ENCODE measurements around the gene POLDIP2. TPM values are rescaled to one million over a fixed set of nuclear protein-coding genes. Genes with fewer than 3 reads are reported as not detected.

POLDIP2 gene
- total and polyA plus RNA-seq, 2 of the 13 experiments (the other 11 are each of a cell fraction or from before 2014, with no cell fraction given), result 85.9 to 114 TPM

GRCh38 chr17:28370035-28370743, 12.9 kb upstream of the POLDIP2 start, which contains the start of gene VTN (continued):
- TF ChIP-seq STAT5B (CRISPR knock-in tag; IDR thresholded peaks at IDR 0.05), result peak; percentile 20; the same call in 1 of the 2 replicates
- TF ChIP-seq ELF4 (CRISPR knock-in tag; IDR thresholded peaks at IDR 0.05; ENCODE audit: borderline replicate concordance), result 0 out of 2 replicates have a peak, but pooled peaks have one; percentile 37
- TF ChIP-seq ZNF510 (CRISPR knock-in tag; IDR thresholded peaks at IDR 0.05; ENCODE audit: low read depth), result peak; percentile 81; the same call in 1 of the 2 replicates
- TF ChIP-seq NR3C1 (CRISPR knock-in tag; IDR thresholded peaks at IDR 0.05), result no peak
- TF ChIP-seq RFXAP (CRISPR knock-in tag; IDR thresholded peaks at IDR 0.05; ENCODE audit: borderline replicate concordance), result peak; percentile 50; the same call in 1 of the 2 replicates
- no peak for TF ChIP-seq SMYD3 (CRISPR knock-in tag; IDR thresholded peaks at IDR 0.05)
- TF ChIP-seq, protein P1, sequence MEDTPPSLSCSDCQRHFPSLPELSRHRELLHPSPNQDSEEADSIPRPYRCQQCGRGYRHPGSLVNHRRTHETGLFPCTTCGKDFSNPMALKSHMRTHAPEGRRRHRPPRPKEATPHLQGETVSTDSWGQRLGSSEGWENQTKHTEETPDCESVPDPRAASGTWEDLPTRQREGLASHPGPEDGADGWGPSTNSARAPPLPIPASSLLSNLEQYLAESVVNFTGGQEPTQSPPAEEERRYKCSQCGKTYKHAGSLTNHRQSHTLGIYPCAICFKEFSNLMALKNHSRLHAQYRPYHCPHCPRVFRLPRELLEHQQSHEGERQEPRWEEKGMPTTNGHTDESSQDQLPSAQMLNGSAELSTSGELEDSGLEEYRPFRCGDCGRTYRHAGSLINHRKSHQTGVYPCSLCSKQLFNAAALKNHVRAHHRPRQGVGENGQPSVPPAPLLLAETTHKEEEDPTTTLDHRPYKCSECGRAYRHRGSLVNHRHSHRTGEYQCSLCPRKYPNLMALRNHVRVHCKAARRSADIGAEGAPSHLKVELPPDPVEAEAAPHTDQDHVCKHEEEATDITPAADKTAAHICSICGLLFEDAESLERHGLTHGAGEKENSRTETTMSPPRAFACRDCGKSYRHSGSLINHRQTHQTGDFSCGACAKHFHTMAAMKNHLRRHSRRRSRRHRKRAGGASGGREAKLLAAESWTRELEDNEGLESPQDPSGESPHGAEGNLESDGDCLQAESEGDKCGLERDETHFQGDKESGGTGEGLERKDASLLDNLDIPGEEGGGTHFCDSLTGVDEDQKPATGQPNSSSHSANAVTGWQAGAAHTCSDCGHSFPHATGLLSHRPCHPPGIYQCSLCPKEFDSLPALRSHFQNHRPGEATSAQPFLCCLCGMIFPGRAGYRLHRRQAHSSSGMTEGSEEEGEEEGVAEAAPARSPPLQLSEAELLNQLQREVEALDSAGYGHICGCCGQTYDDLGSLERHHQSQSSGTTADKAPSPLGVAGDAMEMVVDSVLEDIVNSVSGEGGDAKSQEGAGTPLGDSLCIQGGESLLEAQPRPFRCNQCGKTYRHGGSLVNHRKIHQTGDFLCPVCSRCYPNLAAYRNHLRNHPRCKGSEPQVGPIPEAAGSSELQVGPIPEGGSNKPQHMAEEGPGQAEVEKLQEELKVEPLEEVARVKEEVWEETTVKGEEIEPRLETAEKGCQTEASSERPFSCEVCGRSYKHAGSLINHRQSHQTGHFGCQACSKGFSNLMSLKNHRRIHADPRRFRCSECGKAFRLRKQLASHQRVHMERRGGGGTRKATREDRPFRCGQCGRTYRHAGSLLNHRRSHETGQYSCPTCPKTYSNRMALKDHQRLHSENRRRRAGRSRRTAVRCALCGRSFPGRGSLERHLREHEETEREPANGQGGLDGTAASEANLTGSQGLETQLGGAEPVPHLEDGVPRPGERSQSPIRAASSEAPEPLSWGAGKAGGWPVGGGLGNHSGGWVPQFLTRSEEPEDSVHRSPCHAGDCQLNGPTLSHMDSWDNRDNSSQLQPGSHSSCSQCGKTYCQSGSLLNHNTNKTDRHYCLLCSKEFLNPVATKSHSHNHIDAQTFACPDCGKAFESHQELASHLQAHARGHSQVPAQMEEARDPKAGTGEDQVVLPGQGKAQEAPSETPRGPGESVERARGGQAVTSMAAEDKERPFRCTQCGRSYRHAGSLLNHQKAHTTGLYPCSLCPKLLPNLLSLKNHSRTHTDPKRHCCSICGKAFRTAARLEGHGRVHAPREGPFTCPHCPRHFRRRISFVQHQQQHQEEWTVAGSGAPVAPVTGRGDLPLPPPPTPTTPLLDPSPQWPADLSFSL (CRISPR knock-in tag; IDR thresholded peaks at IDR 0.05), result no peak
- no peak for TF ChIP-seq PLRG1 (conservative IDR thresholded peaks at IDR 0.05)
- TF ChIP-seq AGO2 (optimal IDR thresholded peaks at IDR 0.05; ENCODE audit: low read depth, low read length), result no peak
- TF ChIP-seq DBP (CRISPR knock-in tag; IDR thresholded peaks at IDR 0.05; ENCODE audit: not compliant biosample characterization), result no peak
- TF ChIP-seq, protein P2, sequence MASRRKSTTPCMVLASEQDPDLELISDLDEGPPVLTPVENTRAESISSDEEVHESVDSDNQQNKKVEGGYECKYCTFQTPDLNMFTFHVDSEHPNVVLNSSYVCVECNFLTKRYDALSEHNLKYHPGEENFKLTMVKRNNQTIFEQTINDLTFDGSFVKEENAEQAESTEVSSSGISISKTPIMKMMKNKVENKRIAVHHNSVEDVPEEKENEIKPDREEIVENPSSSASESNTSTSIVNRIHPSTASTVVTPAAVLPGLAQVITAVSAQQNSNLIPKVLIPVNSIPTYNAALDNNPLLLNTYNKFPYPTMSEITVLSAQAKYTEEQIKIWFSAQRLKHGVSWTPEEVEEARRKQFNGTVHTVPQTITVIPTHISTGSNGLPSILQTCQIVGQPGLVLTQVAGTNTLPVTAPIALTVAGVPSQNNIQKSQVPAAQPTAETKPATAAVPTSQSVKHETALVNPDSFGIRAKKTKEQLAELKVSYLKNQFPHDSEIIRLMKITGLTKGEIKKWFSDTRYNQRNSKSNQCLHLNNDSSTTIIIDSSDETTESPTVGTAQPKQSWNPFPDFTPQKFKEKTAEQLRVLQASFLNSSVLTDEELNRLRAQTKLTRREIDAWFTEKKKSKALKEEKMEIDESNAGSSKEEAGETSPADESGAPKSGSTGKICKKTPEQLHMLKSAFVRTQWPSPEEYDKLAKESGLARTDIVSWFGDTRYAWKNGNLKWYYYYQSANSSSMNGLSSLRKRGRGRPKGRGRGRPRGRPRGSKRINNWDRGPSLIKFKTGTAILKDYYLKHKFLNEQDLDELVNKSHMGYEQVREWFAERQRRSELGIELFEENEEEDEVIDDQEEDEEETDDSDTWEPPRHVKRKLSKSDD (CRISPR knock-in tag; IDR thresholded peaks at IDR 0.05; ENCODE audit: low read depth), result peak; percentile 83; the same call in 1 of the 2 replicates
- peak; percentile 30; the same call in 1 of the 2 replicates for TF ChIP-seq PRDM10 (CRISPR knock-in tag; IDR thresholded peaks at IDR 0.05; ENCODE audit: low read depth)
- TF ChIP-seq ZNF468 (CRISPR knock-in tag; IDR thresholded peaks at IDR 0.05), result no peak
- TF ChIP-seq KDM5A (IDR thresholded peaks at IDR 0.05; ENCODE audit: borderline replicate concordance, low read length), result no peak
